Measurements from ENCODE around the gene REEP1.

Gene REEP1, protein sequence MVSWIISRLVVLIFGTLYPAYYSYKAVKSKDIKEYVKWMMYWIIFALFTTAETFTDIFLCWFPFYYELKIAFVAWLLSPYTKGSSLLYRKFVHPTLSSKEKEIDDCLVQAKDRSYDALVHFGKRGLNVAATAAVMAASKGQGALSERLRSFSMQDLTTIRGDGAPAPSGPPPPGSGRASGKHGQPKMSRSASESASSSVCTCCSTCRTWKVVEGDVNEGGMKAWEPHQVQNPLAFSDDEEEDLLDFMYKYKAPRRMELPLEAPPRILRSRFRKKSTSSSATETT

DNA sequence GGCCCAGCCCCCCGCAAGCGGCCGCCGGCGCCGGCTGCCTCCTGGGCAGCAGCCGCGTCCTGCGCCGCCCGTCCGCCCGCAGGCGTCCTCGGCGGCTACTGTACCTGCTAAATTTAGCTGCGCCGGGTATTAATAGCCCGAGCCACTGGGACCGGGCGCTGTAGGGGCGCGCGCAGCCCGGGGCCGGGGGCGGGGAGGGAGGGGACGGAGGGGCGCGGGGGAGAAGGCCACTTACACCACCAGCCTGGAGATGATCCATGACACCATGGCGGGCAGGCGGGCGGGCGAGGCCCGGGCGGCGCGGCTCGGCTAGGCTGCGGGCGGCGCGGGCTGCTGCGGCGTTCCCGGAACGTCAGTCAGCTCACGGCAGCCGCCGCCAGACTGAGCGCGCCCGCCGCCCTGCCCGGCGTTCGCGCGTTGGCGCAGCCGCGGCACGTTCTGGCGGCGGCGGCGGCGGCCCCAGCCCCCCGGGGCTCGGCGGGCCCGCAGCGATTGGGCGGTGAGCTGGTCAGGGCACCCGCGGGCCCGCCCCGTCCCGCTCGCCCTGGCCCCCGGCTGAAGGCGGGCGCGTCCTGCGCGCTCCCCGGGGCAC, at the start of gene REEP1:
Gene REEP1 (minus strand): TSS at position 383 of the 592 bp plus-strand sequence. CDS start 116 bp downstream, at position 267.
- TF ChIP-seq, protein P1, sequence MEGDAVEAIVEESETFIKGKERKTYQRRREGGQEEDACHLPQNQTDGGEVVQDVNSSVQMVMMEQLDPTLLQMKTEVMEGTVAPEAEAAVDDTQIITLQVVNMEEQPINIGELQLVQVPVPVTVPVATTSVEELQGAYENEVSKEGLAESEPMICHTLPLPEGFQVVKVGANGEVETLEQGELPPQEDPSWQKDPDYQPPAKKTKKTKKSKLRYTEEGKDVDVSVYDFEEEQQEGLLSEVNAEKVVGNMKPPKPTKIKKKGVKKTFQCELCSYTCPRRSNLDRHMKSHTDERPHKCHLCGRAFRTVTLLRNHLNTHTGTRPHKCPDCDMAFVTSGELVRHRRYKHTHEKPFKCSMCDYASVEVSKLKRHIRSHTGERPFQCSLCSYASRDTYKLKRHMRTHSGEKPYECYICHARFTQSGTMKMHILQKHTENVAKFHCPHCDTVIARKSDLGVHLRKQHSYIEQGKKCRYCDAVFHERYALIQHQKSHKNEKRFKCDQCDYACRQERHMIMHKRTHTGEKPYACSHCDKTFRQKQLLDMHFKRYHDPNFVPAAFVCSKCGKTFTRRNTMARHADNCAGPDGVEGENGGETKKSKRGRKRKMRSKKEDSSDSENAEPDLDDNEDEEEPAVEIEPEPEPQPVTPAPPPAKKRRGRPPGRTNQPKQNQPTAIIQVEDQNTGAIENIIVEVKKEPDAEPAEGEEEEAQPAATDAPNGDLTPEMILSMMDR (IDR thresholded peaks at IDR 0.05; ENCODE audit: borderline replicate concordance, insufficient read depth, low read depth, low read length): no peak
- no peak within 1 kb of the TSS for H3K4me3 ChIP-seq (ENCODE audit: low read depth, low read length)

DNA sequence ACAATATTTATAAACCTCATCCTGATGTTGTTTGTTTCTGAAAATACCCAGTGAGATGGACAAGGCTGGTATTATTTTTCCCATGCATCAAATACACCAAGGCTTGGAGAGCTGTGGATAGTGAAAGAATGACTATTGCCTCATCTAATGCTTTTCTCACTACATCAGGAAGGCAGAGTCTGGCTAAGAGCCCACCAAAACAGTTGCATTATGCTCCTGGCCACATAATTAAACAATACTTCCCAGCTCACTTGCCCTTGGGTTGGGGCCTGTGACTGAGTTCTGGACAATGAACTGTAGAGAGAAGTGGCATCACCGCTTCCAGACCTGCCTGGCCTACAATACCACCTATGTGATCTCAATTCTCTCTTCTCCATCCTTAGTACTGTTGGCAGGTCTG, 46.4 kb upstream of the REEP1 start:
- H3K4me3 ChIP-seq (ENCODE audit: low read depth, low read length): no peak overlapping the region
- TF ChIP-seq, protein P1 (IDR thresholded peaks at IDR 0.05; ENCODE audit: borderline replicate concordance, insufficient read depth, low read depth, low read length): no peak

DNA sequence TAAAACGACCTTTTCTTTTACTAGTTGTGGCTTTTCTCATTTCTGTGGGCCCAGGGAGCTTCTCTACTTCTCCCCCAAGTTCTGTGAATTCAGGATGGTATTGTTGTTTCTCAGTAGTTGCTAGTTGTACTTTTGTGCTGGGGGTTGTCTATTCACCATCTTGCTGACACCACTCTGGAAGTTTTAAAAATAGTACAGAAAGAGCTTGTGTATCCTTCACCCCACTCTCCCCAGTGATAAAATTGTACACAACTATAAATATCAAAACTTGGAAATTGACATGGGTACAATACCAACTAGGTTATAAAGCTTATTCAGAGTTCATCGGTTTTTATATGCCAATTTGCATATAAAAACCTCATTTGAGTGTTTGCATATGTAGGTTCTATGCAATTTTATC, 45.3 kb upstream of the REEP1 start:
- TF ChIP-seq, protein P1 (IDR thresholded peaks at IDR 0.05; ENCODE audit: borderline replicate concordance, insufficient read depth, low read depth, low read length): no peak
- H3K4me3 ChIP-seq (ENCODE audit: low read depth, low read length): no peak overlapping the region

DNA sequence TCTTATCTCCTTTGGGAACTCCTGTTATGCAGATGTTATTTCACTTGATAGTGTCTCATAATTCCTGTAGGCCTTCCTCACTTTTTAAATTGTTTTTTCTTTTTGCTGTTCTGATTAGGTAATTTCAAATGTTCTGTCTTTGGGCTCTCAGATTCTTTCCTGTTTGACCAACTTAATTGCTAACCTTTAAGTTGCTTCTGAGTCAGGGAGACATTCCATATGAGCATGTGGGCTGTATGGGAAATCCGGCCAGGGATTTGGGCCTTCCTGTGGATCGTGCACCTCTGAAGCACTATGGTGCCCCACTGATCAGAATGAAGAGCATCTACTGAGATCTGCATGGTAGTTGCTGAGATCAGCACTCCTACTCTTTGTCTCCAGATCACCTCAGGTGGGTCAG, 44.7 kb upstream of the REEP1 start:
- TF ChIP-seq, protein P1 (IDR thresholded peaks at IDR 0.05; ENCODE audit: borderline replicate concordance, insufficient read depth, low read depth, low read length): no peak
- H3K4me3 ChIP-seq (ENCODE audit: low read depth, low read length): no peak overlapping the region

DNA sequence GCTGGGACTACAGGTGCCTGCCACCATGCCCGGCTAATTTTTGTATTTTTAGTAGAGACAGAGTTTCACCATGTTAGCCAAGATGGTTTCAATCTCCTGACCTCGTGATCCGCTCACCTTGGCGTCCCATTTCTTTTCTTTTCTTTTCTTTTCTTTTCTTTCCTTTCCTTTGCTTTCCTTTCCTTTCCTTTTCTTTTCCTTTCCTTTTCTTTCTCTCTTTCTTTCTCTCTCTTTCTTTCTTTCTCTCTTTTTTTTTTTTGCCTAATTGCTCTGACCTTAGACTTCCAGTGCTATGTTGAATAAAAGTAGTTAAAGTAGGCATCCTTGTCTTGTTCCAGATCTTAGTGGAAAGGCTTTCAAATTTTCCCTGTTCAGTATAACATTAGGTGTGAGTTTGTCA, 41.0 kb upstream of the REEP1 start:
- TF ChIP-seq, protein P1 (IDR thresholded peaks at IDR 0.05; ENCODE audit: borderline replicate concordance, insufficient read depth, low read depth, low read length): no peak

DNA sequence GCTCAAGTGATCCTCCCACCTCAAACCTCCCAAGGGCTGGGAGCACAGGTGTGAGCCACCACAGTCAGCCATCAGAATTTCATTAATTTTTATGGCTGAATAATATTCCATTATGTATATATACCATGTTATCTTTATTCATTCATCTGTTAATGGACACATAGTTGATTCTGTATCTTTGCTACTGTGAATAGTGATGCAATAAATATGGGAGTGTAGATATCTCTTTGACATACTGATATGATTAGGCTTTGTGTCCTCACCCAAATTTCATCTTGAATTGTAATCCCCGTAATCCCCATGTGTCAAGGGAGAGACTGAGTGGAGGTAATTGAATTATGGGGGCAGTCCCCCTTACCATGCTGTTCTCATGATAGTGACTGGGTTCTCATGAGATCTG, 38.2 kb upstream of the REEP1 start:
- TF ChIP-seq, protein P1 (IDR thresholded peaks at IDR 0.05; ENCODE audit: borderline replicate concordance, insufficient read depth, low read depth, low read length): no peak
- no peak overlapping the region for H3K4me3 ChIP-seq (ENCODE audit: low read depth, low read length)

More for the DNA sequence above, 41.0 kb upstream of the REEP1 start:
- no peak overlapping the region for H3K4me3 ChIP-seq (ENCODE audit: low read depth, low read length)
